Endothelial cell of umbilical vein (primary cell): Measurements from ENCODE around the gene TRAF3IP1.

Experiments
- CTCF ChIP-seq, 2 donors: IDR thresholded peaks; 1 replicate in 1 of 2; 2 replicates in 1 of 2; pipeline ENCODE4 v1.5.1; 2011; ENCODE audit warnings: low read length in 2 of 2, mild to moderate bottlenecking in 2 of 2, moderate library complexity in 2 of 2, control low read depth in 1 of 2, inconsistent platforms in 1 of 2, low read depth in 1 of 2; ENCODE audit not compliant: insufficient read depth in 1 of 2; ENCODE audit errors: extremely low read depth in 1 of 2
- EZH2 ChIP-seq: IDR thresholded peaks from 2 replicates; pipeline ENCODE4 v1.6.1; 2012; ENCODE audit warnings: borderline replicate concordance, low read depth, mild to moderate bottlenecking, moderate library complexity, low read length, inconsistent platforms; ENCODE audit not compliant: severe bottlenecking
- FOS ChIP-seq: IDR thresholded peaks from 2 replicates; pipeline ENCODE4 v1.6.1; 2011; ENCODE audit warnings: mild to moderate bottlenecking, low read length, moderate library complexity, borderline replicate concordance; ENCODE audit not compliant: insufficient read depth
- MYC ChIP-seq: IDR thresholded peaks from one replicate; pipeline ENCODE4 v1.6.1; 2011; ENCODE audit warnings: mild to moderate bottlenecking, low read depth, low read length
- POLR2A ChIP-seq: IDR thresholded peaks from 2 replicates; pipeline ENCODE4 v1.6.1; 2012; ENCODE audit warnings: low read depth, mild to moderate bottlenecking, control low read depth, low read length
- POLR2AphosphoS5 ChIP-seq: IDR thresholded peaks from 2 replicates; pipeline ENCODE4 v1.6.1; 2012; ENCODE audit warnings: low read depth, mild to moderate bottlenecking, control low read depth, low read length, moderate library complexity; ENCODE audit not compliant: insufficient read depth
- TF ChIP-seq, protein P1 (sequence below): IDR thresholded peaks from 2 replicates; pipeline ENCODE4 v1.6.1; 2011; ENCODE audit not compliant: insufficient read depth, insufficient read length

GRCh38 chr2:238341536-238341935 lies 21.2 kb downstream of the TRAF3IP1 start:
- TF ChIP-seq, protein P1, sequence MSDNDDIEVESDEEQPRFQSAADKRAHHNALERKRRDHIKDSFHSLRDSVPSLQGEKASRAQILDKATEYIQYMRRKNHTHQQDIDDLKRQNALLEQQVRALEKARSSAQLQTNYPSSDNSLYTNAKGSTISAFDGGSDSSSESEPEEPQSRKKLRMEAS, result no peak
- TF ChIP-seq CTCF (IDR thresholded peaks at IDR 0.05; ENCODE audit: extremely low read depth in 1 of 2, insufficient read depth in 1 of 2, low read depth in 1 of 2, low read length in 2 of 2) (no peak), POLR2A (no peak), POLR2AphosphoS5 (no peak), EZH2 (no peak), FOS (no peak), MYC (no peak)
